ENCODE measurements around the gene CYYR1.

Gene CYYR1

DNA sequence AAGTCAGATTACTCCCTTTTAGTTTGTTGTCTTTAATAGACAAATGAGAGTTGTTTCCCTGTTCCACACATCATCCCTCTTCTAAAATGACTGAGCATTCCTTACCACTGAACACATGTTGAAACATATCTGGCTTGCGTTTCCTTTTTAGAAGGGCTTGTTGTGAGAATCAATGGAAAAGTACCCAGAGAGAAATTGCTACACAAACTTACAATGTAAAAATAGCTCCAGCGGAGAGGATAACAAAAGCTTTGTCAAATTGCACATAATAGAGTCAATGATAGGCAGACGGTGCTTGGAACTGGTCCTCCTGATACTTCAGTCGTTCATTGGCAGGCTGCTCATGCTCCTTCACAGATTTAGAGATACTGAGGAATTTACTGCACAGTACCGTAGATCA lies 123.9 kb downstream of the CYYR1 start:
- FAIRE-seq (no peak), DNase-seq (ENCODE audit: insufficient read length) (no peak)
- TF ChIP-seq TAF1 (IDR thresholded peaks at IDR 0.05; ENCODE audit: borderline replicate concordance, low read depth, low read length) (no peak), POLR2AphosphoS5 (IDR thresholded peaks at IDR 0.05; ENCODE audit: low read depth, low read length) (no peak), POLR2A (IDR thresholded peaks at IDR 0.05; ENCODE audit: low read depth, low read length) (no peak)

DNA sequence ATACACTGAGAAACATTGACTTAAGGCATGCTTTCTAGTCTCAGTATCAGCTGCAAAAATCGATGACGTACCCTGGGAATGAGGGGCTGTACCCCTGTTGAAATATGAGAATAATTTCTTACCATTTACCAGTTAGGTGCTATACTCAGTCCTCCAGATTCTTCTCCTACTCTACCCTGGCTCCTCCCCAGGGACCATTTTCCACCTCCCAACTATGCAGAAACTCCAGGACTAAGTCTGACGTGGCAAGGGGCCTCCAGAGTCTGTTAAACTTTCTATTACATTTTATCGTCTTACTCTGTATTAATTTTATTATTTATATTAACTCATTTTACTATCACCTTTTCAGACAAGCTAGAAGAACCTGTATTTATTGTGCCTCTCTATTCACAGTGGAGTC lies 124.3 kb downstream of the CYYR1 start:
- no peak for DNase-seq (ENCODE audit: insufficient read length)
- TF ChIP-seq POLR2A (IDR thresholded peaks at IDR 0.05; ENCODE audit: low read depth, low read length) (no peak), TAF1 (IDR thresholded peaks at IDR 0.05; ENCODE audit: borderline replicate concordance, low read depth, low read length) (no peak)
- no peak for FAIRE-seq

DNA sequence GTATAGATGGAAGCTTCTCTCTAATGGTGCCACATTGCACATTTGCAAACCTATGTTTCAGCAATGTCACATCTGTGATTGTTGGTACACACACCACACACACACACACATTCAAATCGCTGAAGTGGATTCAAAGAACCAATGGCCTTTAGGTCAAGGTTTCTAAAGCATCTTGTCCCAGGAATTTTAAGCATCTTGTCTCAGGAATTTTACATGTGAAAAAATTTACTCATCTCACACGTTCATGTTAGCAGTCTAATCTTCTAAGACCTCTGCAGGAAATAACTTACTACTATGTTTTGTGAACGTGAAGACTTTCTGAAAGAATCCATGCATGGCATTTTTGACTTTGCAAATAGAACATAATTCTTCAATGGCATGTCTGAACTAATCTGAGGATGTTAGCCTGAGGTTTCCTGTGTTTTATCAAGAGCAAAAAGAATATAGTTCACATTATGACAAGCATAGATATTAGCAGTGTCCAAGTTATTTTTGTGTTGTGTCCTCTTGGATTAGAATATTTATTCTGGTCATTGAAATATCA lies 125.1 kb downstream of the CYYR1 start:
- FAIRE-seq (no peak), DNase-seq (ENCODE audit: insufficient read length) (no peak)
- TF ChIP-seq TAF1 (IDR thresholded peaks at IDR 0.05; ENCODE audit: borderline replicate concordance, low read depth, low read length) = no peak

DNA sequence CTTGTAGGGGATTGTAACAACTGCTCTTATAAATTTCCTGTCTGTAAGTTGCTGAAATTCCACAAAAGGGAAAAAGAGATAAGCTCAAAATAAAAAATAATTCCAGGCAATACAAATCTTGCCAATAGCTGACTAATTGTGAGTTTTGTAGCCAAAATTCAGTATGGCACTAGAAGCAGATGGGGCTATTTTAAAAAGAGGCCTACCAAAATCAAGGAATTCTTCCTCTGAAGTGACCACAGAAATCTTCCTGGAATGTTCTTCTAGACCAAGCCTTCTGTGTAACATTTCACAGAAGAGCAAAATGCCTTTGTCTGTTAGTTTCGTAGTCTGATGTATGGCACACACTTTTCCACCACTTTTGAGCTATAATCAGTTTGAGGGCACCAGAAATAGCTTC lies 127.6 kb downstream of the CYYR1 start:
- no peak for FAIRE-seq
- no peak for DNase-seq (ENCODE audit: insufficient read length)
- TF ChIP-seq TAF1 (IDR thresholded peaks at IDR 0.05; ENCODE audit: borderline replicate concordance, low read depth, low read length) = no peak
- no peak for TF ChIP-seq POLR2AphosphoS5 (IDR thresholded peaks at IDR 0.05; ENCODE audit: low read depth, low read length)
- TF ChIP-seq POLR2A (IDR thresholded peaks at IDR 0.05; ENCODE audit: low read depth, low read length) = no peak

DNA sequence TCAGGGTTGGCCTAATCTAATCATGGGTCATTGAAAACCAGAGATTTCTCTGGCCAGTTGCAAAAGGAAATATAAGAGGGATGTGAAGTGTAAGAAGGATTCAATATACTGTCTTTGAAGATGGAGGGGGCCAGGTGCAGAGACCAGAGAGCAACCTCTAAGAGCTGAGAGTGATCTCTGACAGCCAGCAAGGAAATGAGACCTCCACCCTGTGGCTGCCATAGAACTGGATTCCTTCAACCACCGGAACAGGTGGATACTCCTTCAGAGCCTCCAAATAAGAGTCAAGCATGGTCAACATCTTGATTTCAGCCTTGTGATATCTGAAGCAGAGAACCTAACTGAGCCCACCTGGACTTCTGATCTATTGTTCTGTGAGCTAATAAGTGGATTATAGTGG lies 128.4 kb downstream of the CYYR1 start:
- DNase-seq (ENCODE audit: insufficient read length) = no peak
- FAIRE-seq = no peak
- no peak for TF ChIP-seq TAF1 (IDR thresholded peaks at IDR 0.05; ENCODE audit: borderline replicate concordance, low read depth, low read length)
- no peak for TF ChIP-seq POLR2AphosphoS5 (IDR thresholded peaks at IDR 0.05; ENCODE audit: low read depth, low read length)
- no peak for TF ChIP-seq POLR2A (IDR thresholded peaks at IDR 0.05; ENCODE audit: low read depth, low read length)

DNA sequence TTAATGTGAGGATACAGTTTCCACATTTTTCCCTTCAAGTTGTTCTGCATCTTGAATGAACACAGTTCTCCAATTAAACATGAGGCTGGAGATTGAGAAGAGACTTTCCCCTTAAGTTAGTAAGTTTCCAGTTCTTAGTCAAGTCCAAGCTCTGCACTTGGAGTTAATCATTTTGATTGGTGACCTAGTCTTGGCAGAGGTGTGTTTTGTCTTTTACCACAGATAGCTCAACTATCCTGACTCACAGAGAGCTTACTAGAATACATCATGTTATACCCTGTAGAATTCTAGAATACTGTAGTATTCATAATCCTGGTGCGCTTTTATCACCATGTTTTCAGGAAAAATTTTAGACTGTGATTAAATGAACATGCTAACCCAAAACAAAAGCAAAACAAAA lies 129.2 kb downstream of the CYYR1 start:
- no peak for DNase-seq (ENCODE audit: insufficient read length)
- TF ChIP-seq POLR2AphosphoS5 (IDR thresholded peaks at IDR 0.05; ENCODE audit: low read depth, low read length) (no peak), TAF1 (IDR thresholded peaks at IDR 0.05; ENCODE audit: borderline replicate concordance, low read depth, low read length) (no peak), POLR2A (IDR thresholded peaks at IDR 0.05; ENCODE audit: low read depth, low read length) (no peak)
- FAIRE-seq = no peak

DNA sequence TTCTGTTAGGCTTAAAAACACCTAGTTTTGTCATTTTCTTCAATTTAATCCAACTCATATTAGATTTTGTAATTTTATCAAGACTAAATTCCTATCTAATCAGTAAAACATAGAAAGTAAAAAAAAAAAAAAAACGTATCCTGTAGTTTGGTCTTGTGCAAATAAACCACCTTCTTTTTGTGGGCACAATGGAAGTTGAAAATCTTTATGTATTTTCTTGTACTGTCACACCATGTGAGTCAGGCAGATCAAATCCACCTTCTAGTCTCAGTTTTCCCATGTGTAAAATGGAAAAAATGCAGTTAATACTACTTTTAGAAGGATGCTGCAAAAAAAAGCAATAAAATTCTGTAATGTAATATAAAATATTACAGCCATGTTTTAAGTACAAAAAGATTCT lies 129.8 kb downstream of the CYYR1 start:
- FAIRE-seq = no peak
- DNase-seq (ENCODE audit: insufficient read length) = no peak
- TF ChIP-seq POLR2A (IDR thresholded peaks at IDR 0.05; ENCODE audit: low read depth, low read length) (no peak), TAF1 (IDR thresholded peaks at IDR 0.05; ENCODE audit: borderline replicate concordance, low read depth, low read length) (no peak)

DNA sequence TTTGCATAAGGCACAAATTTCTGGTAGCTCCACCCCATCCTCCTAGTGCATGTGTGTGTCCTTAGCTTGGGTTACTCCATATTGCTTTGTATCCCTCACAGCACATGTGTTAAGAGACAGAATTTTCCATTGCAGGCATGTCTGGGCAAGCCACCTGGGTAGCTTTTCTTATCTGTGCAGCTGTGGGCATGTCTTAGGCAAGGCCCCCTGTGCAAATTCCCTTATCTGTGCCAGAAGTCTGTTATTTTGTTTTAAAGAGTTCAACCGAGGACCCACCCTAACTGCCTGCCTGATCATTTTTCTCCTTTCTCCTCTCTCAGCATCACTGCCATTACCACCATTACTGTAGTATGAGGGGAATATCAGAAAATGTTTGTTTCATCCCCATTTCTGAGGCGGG lies 131.9 kb downstream of the CYYR1 start:
- no peak for FAIRE-seq
- no peak for TF ChIP-seq POLR2AphosphoS5 (IDR thresholded peaks at IDR 0.05; ENCODE audit: low read depth, low read length)
- no peak for TF ChIP-seq POLR2A (IDR thresholded peaks at IDR 0.05; ENCODE audit: low read depth, low read length)
- TF ChIP-seq TAF1 (IDR thresholded peaks at IDR 0.05; ENCODE audit: borderline replicate concordance, low read depth, low read length) = no peak
- DNase-seq (ENCODE audit: insufficient read length) = no peak

DNA sequence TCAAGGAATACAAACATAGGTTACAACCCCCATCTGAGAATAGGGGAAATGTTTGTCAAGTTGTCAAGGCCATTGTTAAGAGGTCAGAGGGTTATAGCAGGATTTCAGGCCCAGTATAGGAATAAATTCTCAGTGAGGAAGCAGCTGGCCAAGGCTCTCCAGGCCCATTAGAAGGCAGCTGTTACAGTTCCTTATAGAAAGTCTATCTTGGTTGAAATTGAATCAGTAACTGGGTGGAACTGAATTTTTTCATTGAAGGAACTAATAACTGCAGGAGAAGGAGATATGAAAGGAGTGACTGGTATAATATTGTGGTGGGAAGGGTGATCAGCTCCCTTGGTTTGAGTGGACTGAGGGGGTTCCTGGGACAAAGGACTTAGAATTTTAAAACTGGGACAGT lies 134.1 kb downstream of the CYYR1 start:
- FAIRE-seq = no peak
- TF ChIP-seq POLR2AphosphoS5 (IDR thresholded peaks at IDR 0.05; ENCODE audit: low read depth, low read length) = no peak
- DNase-seq (ENCODE audit: insufficient read length) = no peak

DNA sequence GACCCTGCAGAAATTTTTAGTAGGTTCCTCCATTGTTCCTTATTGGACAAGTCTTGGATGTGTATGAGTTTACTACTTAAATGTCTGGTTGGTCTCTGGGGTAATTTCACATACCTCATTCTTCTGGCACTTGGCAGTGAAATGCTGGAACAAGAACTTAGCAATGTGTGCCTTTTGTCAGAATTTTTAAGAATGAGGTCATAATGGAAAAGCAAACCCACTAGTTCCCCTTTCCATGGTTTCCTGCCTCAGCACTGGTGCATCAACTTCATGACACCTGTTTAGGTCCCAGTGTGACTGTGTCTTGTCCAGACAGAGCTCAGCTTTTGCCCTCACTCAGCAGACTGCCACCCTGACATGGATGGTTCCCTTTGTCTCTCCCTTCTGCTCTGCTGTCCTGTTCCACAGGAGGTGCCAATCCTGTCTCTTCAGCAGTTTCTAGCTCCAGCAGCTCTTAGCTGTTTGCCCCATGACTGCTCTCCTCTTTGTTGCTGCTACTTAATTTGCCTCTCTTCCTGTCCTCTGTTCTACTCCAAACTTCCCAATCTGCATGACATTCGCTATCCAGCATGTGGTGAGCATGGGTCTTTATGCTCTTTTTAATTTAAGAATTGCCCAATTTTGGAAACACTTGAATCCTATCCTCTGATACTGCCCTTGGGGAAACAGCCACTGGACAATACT lies 135.6 kb downstream of the CYYR1 start:
- FAIRE-seq (no peak), DNase-seq (ENCODE audit: insufficient read length) (no peak)
- TF ChIP-seq TAF1 (IDR thresholded peaks at IDR 0.05; ENCODE audit: borderline replicate concordance, low read depth, low read length) (no peak), POLR2AphosphoS5 (IDR thresholded peaks at IDR 0.05; ENCODE audit: low read depth, low read length) (no peak), POLR2A (IDR thresholded peaks at IDR 0.05; ENCODE audit: low read depth, low read length) (no peak)

DNA sequence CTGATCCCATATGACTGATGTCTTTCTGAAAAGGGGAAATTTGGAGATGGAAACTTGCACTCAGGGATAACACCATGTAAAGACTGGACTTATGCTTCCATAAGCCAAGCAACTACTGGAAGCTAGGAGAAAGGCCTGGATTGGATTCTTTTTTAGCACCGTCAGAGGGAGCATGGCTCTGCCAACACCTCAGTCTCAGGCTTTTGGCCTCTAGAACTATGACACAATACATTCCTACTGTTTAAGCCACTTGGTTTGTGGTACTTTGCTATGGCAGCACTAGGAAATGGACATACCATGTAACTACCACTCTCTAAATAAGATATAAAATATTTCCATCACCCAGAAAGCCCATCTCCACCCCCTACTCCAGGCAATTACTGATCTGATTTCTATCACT lies 139.7 kb downstream of the CYYR1 start:
- FAIRE-seq = no peak

DNA sequence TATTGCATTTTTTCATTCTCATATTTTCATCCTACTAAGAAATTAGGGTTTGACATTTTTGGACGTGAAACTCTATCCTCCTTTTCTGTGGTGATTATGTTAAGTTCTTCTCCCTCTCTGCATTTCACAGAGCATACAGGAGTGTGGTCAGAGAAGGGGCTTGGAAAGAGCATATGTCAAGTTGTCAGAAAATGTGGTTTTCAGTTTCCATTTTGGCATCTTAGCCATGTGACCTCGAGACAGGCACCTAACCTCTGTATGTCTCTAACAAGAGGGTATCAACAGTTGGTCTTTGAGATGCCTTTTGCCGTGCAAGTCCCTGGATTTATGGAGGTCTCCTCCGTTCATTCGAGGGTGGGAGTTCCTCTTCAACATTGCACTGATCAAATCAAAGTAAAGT lies 140.7 kb downstream of the CYYR1 start:
- FAIRE-seq (no peak), DNase-seq (ENCODE audit: insufficient read length) (no peak)
- no peak for TF ChIP-seq POLR2AphosphoS5 (IDR thresholded peaks at IDR 0.05; ENCODE audit: low read depth, low read length)
- TF ChIP-seq POLR2A (IDR thresholded peaks at IDR 0.05; ENCODE audit: low read depth, low read length) = no peak
- TF ChIP-seq TAF1 (IDR thresholded peaks at IDR 0.05; ENCODE audit: borderline replicate concordance, low read depth, low read length) = no peak

More for the DNA sequence above, 139.7 kb downstream of the CYYR1 start:
- DNase-seq (ENCODE audit: insufficient read length) = no peak
- no peak for TF ChIP-seq TAF1 (IDR thresholded peaks at IDR 0.05; ENCODE audit: borderline replicate concordance, low read depth, low read length)
- TF ChIP-seq POLR2A (IDR thresholded peaks at IDR 0.05; ENCODE audit: low read depth, low read length) = no peak
- TF ChIP-seq POLR2AphosphoS5 (IDR thresholded peaks at IDR 0.05; ENCODE audit: low read depth, low read length) = no peak

DNA sequence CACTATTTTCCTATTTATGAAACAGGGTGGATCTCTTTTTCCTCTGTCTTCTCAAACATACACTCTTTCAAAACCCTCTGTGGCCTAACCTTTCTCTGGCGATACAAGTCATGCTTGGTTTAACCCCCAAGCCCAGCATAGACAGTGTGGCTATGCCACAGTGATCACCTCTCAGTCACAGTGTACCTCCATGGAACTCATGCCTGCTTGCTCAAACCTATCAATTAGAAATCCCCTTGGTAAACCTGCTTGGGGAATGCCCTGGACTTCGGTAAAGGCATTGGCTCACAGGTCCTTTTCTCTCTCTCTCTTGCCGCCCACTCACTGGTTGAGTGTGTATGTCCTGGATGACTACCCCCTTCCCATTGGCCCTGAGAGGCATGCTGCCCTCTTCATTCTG lies 147.5 kb downstream of the CYYR1 start:
- peak; percentile 46 for FAIRE-seq

More for the DNA sequence above, 147.5 kb downstream of the CYYR1 start:
- no peak for TF ChIP-seq POLR2AphosphoS5 (IDR thresholded peaks at IDR 0.05; ENCODE audit: low read depth, low read length)
- no peak for TF ChIP-seq POLR2A (IDR thresholded peaks at IDR 0.05; ENCODE audit: low read depth, low read length)
- no peak for TF ChIP-seq TAF1 (IDR thresholded peaks at IDR 0.05; ENCODE audit: borderline replicate concordance, low read depth, low read length)
- DNase-seq (ENCODE audit: insufficient read length) = no peak

Data from GM12892 (cell line).